ENCODE measurements around the gene SLC9A8.

The SLC9A8 gene

GRCh38 chr20:49883246-49883802, 70.7 kb downstream of the SLC9A8 start:
- H3K27me3 Mint-ChIP-seq: no peaks in the 10 kb centered on the region
- H3K4me1 Mint-ChIP-seq: peaks cover 7% of the 10 kb centered on the region
- H3K36me3 Mint-ChIP-seq: peaks cover 61% of the 10 kb centered on the region
- no peak for ATAC-seq
- H3K4me3 Mint-ChIP-seq: no peak overlapping the region
- H3K27ac Mint-ChIP-seq: no peak overlapping the region
- H3K9me3 Mint-ChIP-seq: no peaks in the 10 kb centered on the region

DNA sequence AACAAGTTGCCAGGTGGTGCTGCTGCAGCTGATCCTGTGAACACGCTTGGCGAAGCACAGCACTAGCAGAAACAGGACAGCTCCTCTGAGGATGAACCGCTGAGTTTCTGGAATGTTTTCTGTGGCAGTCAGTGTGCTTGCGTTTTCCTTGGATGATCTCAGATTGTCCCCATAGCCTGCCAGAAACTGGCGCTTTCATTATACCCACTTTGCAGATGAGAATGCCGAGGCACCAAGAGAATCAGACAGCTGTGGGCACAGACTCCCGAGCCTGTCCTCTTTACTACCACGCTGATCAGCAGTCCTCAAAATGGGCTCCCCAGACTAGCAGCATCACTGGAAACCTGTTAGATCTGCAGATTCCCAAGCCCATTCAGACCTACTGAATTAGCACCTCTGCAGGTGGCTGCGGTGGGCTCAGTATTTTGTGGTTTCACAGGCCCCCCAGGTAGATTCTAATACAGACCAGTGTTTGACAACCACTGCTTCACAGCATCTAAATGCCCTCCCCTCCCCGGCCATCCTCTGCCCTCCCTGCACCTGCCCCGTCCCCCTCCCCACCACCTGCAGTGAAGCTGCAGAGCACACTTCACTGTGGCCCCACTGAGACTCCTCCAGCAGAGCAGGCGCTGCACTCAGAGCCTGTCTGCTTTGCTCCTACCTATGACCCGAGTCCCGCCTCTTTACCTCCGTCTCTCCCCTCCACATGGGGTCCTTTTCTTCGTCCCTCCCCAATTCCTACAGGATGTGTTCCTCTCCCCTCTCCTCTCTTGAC, 73.1 kb downstream of the SLC9A8 start:
- H3K36me3 Mint-ChIP-seq: peaks cover 58% of the 10 kb centered on the region
- H3K9me3 Mint-ChIP-seq: no peaks in the 10 kb centered on the region
- no peak overlapping the region for H3K27ac Mint-ChIP-seq

GRCh38 chr20:49886571-49887213, 74.1 kb downstream of the SLC9A8 start:
- Mint-ChIP-seq H3K36me3 (peaks cover 52% of the 10 kb centered on the region), H3K4me1 (peaks cover 15% of the 10 kb centered on the region), H3K4me3 (no peak overlapping the region), H3K27me3 (no peaks in the 10 kb centered on the region), H3K27ac (no peak overlapping the region), H3K9me3 (no peaks in the 10 kb centered on the region)
- no peak for ATAC-seq

More for the DNA sequence above, 73.1 kb downstream of the SLC9A8 start:
- no peak for ATAC-seq
- no peak overlapping the region for H3K4me3 Mint-ChIP-seq
- peaks cover 15% of the 10 kb centered on the region for H3K4me1 Mint-ChIP-seq
- H3K27me3 Mint-ChIP-seq: no peaks in the 10 kb centered on the region

DNA sequence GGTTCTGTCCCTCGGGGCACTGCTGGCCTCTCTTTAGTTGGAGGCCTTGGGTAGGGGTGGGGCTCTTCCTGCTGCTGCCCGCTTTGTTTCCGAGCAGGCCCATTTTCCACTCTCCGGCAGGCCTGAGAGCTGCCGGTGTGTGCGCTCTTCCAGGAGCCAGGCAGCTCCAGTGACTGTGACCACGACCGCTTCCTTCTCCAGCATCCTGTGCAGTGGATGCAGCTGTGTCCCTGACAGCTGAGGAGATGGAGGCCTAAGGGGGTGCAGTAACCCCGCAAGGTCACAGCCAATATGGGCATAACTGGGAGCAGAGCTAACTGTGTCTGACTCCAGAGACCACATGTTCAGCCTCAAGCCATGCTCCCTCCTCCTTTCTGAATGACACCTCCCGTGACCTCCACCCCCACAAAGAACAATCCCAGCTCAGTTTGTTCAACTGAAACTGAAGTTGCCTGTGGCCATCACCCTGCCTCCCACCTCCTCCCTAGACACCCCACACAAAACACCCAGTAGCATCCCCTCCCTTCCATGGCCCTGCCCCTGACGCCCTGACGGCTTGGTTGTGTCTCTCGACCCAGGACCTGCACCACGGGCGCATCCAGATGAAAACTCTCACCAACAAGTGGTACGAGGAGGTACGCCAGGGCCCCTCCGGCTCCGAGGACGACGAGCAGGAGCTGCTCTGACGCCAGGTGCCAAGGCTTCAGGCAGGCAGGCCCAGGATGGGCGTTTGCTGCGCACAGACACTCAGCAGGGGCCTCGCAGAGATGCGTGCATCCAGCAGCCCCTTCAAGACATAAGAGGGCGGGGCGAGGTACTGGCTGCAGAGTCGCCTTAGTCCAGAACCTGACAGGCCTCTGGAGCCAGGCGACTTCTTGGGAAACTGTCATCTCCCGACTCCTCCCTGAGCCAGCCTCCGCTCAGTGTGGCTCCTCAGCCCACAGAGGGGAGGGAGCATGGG, 74.9 kb downstream of the SLC9A8 start:
- H3K36me3 Mint-ChIP-seq: peaks cover 46% of the 10 kb centered on the region
- H3K4me1 Mint-ChIP-seq: peaks cover 17% of the 10 kb centered on the region
- H3K27ac Mint-ChIP-seq: peak overlapping the region; percentile 63
- H3K9me3 Mint-ChIP-seq: no peaks in the 10 kb centered on the region
- H3K27me3 Mint-ChIP-seq: no peaks in the 10 kb centered on the region
- ATAC-seq: no peak
- H3K4me3 Mint-ChIP-seq: no peak overlapping the region

GRCh38 chr20:49888212-49889000, 75.8 kb downstream of the SLC9A8 start:
- Mint-ChIP-seq H3K4me1 (peaks cover 26% of the 10 kb centered on the region), H3K4me3 (no peak overlapping the region), H3K27ac (peak overlapping the region; percentile 63), H3K36me3 (peaks cover 40% of the 10 kb centered on the region), H3K9me3 (no peaks in the 10 kb centered on the region), H3K27me3 (no peaks in the 10 kb centered on the region)
- peak; percentile 50 for ATAC-seq

DNA sequence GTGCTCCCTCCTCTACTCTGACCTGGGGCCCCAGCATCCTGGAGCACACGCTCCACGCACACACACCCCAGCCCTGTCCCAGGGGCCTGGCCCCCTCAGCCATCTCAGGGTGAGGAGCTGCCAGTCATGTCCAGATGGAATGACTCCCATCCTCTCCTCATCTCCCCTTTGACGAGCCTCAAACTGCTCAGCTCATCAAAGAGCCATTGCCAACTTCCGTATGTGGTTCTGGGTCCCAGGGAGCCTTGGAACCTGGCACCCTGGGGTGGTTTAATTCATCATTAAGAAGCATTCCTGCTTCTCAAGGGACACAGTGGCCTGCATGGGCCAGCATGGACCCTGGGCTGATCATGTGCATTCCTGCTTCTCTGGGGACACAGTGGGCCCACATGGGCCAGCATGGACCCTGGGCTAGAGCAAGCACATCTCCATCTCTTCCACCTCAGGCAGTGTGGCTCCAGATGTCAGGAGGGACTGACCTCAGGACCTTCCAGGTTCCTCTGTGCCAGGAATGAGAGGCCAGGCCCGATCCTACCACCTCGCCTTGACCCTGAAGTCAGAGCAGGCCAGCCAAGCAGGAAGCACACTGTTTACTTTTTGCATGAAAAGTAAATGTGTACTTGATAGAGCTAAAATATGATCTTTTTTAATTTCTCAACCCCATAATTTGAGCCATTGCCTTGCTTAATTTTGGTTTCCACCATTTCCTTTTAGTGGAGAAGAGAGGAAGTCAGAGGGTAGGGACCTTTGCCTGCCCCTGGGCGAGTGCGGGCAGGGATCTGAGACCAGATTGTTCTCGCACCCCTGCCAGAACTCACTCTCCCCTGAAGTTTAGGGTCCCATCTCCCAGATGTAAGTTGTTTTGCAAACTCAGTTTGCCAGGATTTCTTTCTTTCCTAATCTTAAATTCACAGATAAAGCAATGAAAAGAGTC, 76.6 kb downstream of the SLC9A8 start:
- ATAC-seq: no peak
- Mint-ChIP-seq H3K36me3 (peaks cover 34% of the 10 kb centered on the region), H3K27me3 (no peaks in the 10 kb centered on the region), H3K27ac (no peak overlapping the region), H3K9me3 (no peaks in the 10 kb centered on the region), H3K4me3 (no peak overlapping the region), H3K4me1 (peaks cover 34% of the 10 kb centered on the region)

- Mint-ChIP-seq H3K27ac (no peak overlapping the region), H3K36me3 (peaks cover 34% of the 10 kb centered on the region), H3K4me1 (peaks cover 36% of the 10 kb centered on the region), H3K27me3 (no peaks in the 10 kb centered on the region), H3K9me3 (no peaks in the 10 kb centered on the region), H3K4me3 (no peak overlapping the region)
- ATAC-seq: no peak
Observed at GRCh38 chr20:49889935-49890333, 77.3 kb downstream of the SLC9A8 start.

- H3K4me3 Mint-ChIP-seq: no peak overlapping the region
- H3K4me1 Mint-ChIP-seq: peaks cover 36% of the 10 kb centered on the region
- peaks cover 34% of the 10 kb centered on the region for H3K36me3 Mint-ChIP-seq
- ATAC-seq: no peak
- no peaks in the 10 kb centered on the region for H3K9me3 Mint-ChIP-seq
- H3K27me3 Mint-ChIP-seq: no peaks in the 10 kb centered on the region
- H3K27ac Mint-ChIP-seq: no peak overlapping the region
Observed at GRCh38 chr20:49890471-49891361, 78.1 kb downstream of the SLC9A8 start.

DNA sequence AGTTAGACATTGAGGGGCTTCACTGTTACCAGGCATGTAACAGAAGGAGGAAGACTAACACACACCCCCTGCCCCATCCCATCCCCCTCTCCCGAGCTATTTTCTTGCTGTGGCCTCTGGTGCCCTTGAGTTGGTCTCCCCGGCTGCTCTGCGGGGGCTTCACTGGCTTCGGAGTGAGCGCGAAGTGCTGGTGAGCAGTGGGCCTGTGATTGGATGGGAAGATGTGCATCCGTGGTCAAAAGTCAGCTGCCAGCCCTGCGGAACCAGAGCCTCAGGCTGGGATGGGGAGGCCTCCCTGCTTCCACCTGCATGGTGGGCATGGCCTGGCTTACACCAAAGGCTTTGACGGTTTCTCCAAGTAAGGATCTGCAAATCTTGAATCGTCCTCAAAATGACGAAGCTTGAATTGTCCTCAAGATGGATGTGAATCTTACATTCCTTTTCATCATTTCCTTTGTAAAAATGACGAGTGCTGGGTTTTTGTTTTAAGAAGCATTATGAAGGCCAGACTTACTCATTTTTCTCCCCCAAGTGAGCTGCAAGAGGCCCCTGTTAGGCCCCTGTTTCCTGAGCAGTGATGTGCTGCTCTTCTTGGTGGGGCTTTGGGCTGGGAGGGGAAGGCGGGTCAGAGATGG, 79.0 kb downstream of the SLC9A8 start:
- Mint-ChIP-seq H3K4me3 (no peak overlapping the region), H3K9me3 (no peaks in the 10 kb centered on the region), H3K4me1 (peaks cover 36% of the 10 kb centered on the region), H3K27me3 (no peaks in the 10 kb centered on the region), H3K36me3 (peaks cover 26% of the 10 kb centered on the region), H3K27ac (no peak overlapping the region)
- ATAC-seq: no peak

- Mint-ChIP-seq H3K27me3 (no peaks in the 10 kb centered on the region), H3K36me3 (peaks cover 19% of the 10 kb centered on the region), H3K4me3 (no peak overlapping the region), H3K4me1 (peaks cover 35% of the 10 kb centered on the region), H3K9me3 (no peaks in the 10 kb centered on the region), H3K27ac (no peak overlapping the region)
- ATAC-seq: no peak
Observed at GRCh38 chr20:49892260-49892659, 79.6 kb downstream of the SLC9A8 start.

DNA sequence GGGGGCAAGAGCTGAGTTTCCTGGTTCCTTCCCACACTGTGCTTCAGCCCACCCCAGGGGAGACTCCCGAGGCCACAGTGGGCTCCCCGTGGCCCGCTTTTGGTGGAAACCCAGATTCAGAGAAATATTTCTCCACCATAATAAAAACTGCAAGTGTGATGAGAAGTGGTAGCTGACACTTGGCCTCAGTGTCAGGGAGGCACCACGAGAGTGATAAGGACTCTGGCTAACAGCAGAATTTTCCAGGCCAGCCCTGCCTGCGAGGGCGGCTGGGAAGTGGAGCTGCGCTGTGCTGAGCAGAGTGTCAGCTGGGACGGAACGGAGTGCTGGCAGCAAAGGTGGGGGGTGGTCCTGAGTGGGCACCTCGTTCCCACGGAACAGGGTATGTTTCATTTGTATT, 80.2 kb downstream of the SLC9A8 start:
- Mint-ChIP-seq H3K36me3 (peaks cover 13% of the 10 kb centered on the region), H3K4me3 (no peak overlapping the region), H3K27me3 (no peaks in the 10 kb centered on the region), H3K4me1 (peaks cover 32% of the 10 kb centered on the region), H3K9me3 (no peaks in the 10 kb centered on the region), H3K27ac (no peak overlapping the region)
- ATAC-seq: no peak

DNA sequence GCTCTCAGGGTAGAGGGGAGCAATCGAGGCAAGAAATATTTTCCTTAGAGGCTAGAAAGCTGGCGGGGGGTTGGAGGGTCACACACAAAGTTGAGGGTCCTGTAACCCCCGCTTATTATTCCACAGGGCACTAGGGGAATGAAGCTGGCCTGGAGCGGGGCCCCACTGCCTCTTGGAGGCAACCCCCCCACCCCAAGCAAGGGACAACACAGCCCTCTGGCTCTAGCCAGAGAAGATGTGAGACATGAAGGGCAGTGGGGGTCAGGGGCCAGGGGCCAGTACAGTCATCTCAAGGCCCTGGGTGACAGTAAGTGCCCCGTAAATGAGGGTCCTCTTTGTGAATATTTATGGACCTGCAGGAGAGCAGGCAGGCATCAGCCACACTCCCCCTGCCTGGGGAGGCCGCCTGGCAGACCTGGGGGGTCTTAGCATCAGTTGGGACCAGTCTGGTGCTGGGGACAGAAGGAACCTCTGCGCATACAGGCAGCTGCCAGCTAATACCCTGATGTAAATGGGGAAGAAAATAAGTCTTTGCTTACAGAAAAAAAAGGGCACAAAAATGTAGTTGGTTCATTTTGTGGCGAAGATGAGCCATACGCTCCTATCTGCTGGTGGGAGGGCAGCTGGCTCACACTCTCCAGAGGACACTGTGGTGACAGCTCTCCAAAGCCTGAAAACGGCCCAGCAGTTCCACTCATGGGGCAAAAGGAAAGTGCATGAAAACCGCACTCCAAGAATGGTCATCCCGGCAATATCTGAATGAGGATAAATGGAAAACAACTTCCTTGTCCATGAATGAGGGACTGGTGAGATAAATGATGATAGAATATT, 80.8 kb downstream of the SLC9A8 start:
- peak; percentile 65 for ATAC-seq
- Mint-ChIP-seq H3K27me3 (no peaks in the 10 kb centered on the region), H3K27ac (peak overlapping the region; percentile 65), H3K4me3 (peak overlapping the region; percentile 41), H3K36me3 (peaks cover 9% of the 10 kb centered on the region), H3K4me1 (peaks cover 28% of the 10 kb centered on the region), H3K9me3 (no peaks in the 10 kb centered on the region)
